IPS DF 4.7 (cell line): ENCODE results near the gene LITAFD.
"Not testable (repeated sequence)": the region's sequence is repeated elsewhere in the genome, so short reads cannot be mapped to it uniquely, and the experiment has no call there.

Experiments
- DNase-seq: peaks from one replicate; pipeline ENCODE4 v3.0.0-alpha.2; 2013; ENCODE audit warnings: low spot score; ENCODE audit errors: extremely low read depth

Gene LITAFD

GRCh38 chr16:8882041-8882617, at the start of gene LITAFD:
Gene LITAFD, plus strand, starts transcription at chr16:8882351. Its CDS starts 2,005 bp downstream, at chr16:8884356.
- DNase-seq = no peak

- DNase-seq = no peak
Measured at GRCh38 chr16:8832717-8833105, 49.4 kb upstream of the LITAFD start.

- not testable (repeated sequence) for DNase-seq
Measured at GRCh38 chr16:8836797-8837196, 45.4 kb upstream of the LITAFD start.

GRCh38 chr16:8837594-8837993, 44.6 kb upstream of the LITAFD start:
- not testable (repeated sequence) for DNase-seq

- DNase-seq = not testable (repeated sequence)
Measured at GRCh38 chr16:8842016-8842415, 40.1 kb upstream of the LITAFD start.

- not testable (repeated sequence) for DNase-seq
Measured at GRCh38 chr16:8843296-8843695, 38.9 kb upstream of the LITAFD start.

- no peak for DNase-seq
Measured at GRCh38 chr16:8845699-8846298, 36.4 kb upstream of the LITAFD start.

GRCh38 chr16:8846401-8846932, 35.7 kb upstream of the LITAFD start:
- no peak for DNase-seq

GRCh38 chr16:8847145-8847544, 35.0 kb upstream of the LITAFD start:
- no peak for DNase-seq

GRCh38 chr16:8847623-8848022, 34.5 kb upstream of the LITAFD start:
- no peak for DNase-seq

GRCh38 chr16:8848231-8848938, 33.8 kb upstream of the LITAFD start:
- DNase-seq = no peak

- no peak for DNase-seq
Measured at GRCh38 chr16:8848939-8849391, 33.2 kb upstream of the LITAFD start.

- DNase-seq = no peak
Measured at GRCh38 chr16:8849411-8850011, 32.6 kb upstream of the LITAFD start.

GRCh38 chr16:8850279-8850885, 31.8 kb upstream of the LITAFD start:
- no peak for DNase-seq

GRCh38 chr16:8851761-8852403, 30.3 kb upstream of the LITAFD start:
- DNase-seq = no peak

GRCh38 chr16:8852534-8852933, 29.6 kb upstream of the LITAFD start:
- DNase-seq = no peak

GRCh38 chr16:8853150-8853549, 29.0 kb upstream of the LITAFD start:
- no peak for DNase-seq

GRCh38 chr16:8853611-8854010, 28.5 kb upstream of the LITAFD start:
- DNase-seq = no peak

- DNase-seq = no peak
Measured at GRCh38 chr16:8854298-8854948, 27.7 kb upstream of the LITAFD start.

- no peak for DNase-seq
Measured at GRCh38 chr16:8855051-8855786, 26.9 kb upstream of the LITAFD start.
